SU-DHL-6 (cell line): ENCODE results near the gene IQCE.

ENCODE experiments used
- CTCF ChIP-seq: fragments of 200-600 bp; sonication (generic); IDR thresholded peaks from one replicate; pipeline ENCODE4 v1.5.1; 2017; ENCODE audit warnings: antibody characterized with exemption, mild to moderate bottlenecking, low read length, moderate library complexity; ENCODE audit not compliant: insufficient read depth, poor library complexity, severe bottlenecking
- EZH2phosphoT487 ChIP-seq: fragments of 200-600 bp; sonication (generic), shearing (Covaris generic); conservative IDR thresholded peaks from 2 replicates; pipeline ENCODE4 v1.6.1; 2018; ENCODE audit warnings: mild to moderate bottlenecking, antibody characterized with exemption, low read length, moderate library complexity, mixed read lengths

DNA sequence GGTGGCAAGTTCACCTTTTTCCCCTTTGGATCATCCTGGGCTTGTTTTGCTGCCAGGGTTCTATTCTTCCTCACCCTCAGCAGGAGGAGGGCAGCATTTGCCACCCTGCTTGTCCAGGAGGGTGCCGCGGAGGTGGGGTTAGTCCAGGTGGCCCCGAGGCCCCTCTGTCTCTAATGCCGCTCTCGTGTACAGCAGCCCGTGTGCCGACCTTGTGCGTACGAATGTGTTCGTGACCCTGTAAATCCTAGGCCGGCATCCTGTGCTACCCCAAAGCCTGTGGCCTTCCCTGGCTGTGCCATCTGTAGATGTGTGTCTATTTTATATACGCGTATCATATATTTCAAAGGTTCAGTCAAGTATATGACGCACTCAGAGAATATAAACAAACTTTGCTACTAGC is 10.6 kb downstream of the IQCE start:
- TF ChIP-seq CTCF (no peak), EZH2phosphoT487 (no peak)
